ENCODE results near the gene FAM193B.

DNA sequence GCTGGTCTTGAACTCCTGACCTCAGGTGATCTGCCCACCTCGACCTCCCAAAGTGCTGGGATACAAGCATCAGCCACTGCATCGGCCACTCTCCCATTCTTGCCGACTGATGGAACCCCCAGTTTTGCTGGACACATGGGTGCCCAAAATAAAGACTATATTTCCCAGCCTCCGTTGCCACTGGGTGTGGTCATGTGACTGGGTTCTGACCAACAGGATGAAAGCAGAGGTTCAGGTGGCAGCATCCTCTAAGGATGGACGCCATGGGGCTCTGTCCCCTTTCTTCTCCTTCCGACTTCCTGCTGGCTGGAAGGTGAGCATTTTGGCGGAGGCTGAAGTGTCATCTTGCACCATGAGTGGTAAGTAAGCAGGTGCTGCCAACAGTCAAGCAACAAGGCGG, 67.2 kb downstream of the FAM193B start:
- TF ChIP-seq, protein P1, sequence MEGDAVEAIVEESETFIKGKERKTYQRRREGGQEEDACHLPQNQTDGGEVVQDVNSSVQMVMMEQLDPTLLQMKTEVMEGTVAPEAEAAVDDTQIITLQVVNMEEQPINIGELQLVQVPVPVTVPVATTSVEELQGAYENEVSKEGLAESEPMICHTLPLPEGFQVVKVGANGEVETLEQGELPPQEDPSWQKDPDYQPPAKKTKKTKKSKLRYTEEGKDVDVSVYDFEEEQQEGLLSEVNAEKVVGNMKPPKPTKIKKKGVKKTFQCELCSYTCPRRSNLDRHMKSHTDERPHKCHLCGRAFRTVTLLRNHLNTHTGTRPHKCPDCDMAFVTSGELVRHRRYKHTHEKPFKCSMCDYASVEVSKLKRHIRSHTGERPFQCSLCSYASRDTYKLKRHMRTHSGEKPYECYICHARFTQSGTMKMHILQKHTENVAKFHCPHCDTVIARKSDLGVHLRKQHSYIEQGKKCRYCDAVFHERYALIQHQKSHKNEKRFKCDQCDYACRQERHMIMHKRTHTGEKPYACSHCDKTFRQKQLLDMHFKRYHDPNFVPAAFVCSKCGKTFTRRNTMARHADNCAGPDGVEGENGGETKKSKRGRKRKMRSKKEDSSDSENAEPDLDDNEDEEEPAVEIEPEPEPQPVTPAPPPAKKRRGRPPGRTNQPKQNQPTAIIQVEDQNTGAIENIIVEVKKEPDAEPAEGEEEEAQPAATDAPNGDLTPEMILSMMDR (IDR thresholded peaks at IDR 0.05; ENCODE audit: insufficient read depth, low read length, poor library complexity, severe bottlenecking): no peak
- TF ChIP-seq EZH2phosphoT487 (conservative IDR thresholded peaks at IDR 0.05; ENCODE audit: low read length): no peak
